H1 (cell line): ENCODE measurements around the gene MYOM3.

ENCODE experiments used
- CEBPB ChIP-seq: IDR thresholded peaks from 2 replicates; pipeline ENCODE4 v1.6.1; 2012; ENCODE audit warnings: low read depth, low read length
- CTCF ChIP-seq, 3 experiments: IDR thresholded peaks; 1 replicate in 2 of 3; 2 replicates in 1 of 3; pipeline versions ENCODE4 v1.5.1 to v1.6.1; 2011; ENCODE audit warnings: low read length in 3 of 3, mild to moderate bottlenecking in 3 of 3, inconsistent platforms in 2 of 3, low read depth in 1 of 3, moderate library complexity in 1 of 3; ENCODE audit not compliant: insufficient read depth in 1 of 3; ENCODE audit errors: control extremely low read depth in 1 of 3
- POLR2A ChIP-seq, 2 experiments: IDR thresholded peaks; 1 replicate in 1 of 2; 2 replicates in 1 of 2; pipeline ENCODE4 v1.6.1; 2011; ENCODE audit warnings: low read depth in 2 of 2, low read length in 2 of 2, mild to moderate bottlenecking in 2 of 2; ENCODE audit errors: control extremely low read depth in 1 of 2
- POLR2AphosphoS5 ChIP-seq: IDR thresholded peaks from 2 replicates; pipeline ENCODE4 v1.6.1; 2011; ENCODE audit warnings: low read depth, low read length
- SRF ChIP-seq: IDR thresholded peaks from 2 replicates; pipeline ENCODE4 v1.6.1; 2011; ENCODE audit warnings: mild to moderate bottlenecking, low read depth, low read length, moderate library complexity
- TEAD4 ChIP-seq: IDR thresholded peaks from 2 replicates; pipeline ENCODE4 v1.6.1; 2012; ENCODE audit warnings: low read depth, low read length, inconsistent platforms, mixed read lengths
- YY1 ChIP-seq: IDR thresholded peaks from 2 replicates; pipeline ENCODE4 v1.6.1; 2011; ENCODE audit warnings: low read depth, mild to moderate bottlenecking, low read length
- ZNF274 ChIP-seq: IDR thresholded peaks from 2 replicates; pipeline ENCODE4 v1.7.0; 2012; ENCODE audit warnings: low read length, borderline replicate concordance; ENCODE audit errors: extremely low read depth

GRCh38 chr1:24136956-24137539 lies 25.1 kb upstream of the MYOM3 start:
- TF ChIP-seq CEBPB (no peak), POLR2A (IDR thresholded peaks at IDR 0.05; ENCODE audit: control extremely low read depth in 1 of 2, low read depth in 2 of 2, low read length in 2 of 2) (no peak), TEAD4 (no peak), POLR2AphosphoS5 (no peak), CTCF (IDR thresholded peaks at IDR 0.05; ENCODE audit: control extremely low read depth in 1 of 3, insufficient read depth in 1 of 3, low read depth in 1 of 3, low read length in 3 of 3) (no peak), YY1 (no peak), SRF (no peak), ZNF274 (no peak)
